HG02885 (cell line): Measurements from ENCODE around the gene IL17REL.

Source experiments
- ATAC-seq: cut with Tn5 transposase; IDR thresholded peaks from one replicate; pipeline ENCODE4 v1.9.1; 2021; ENCODE audit warnings: mild to moderate bottlenecking; ENCODE audit not compliant: unreplicated experiment, poor library complexity

IL17REL gene

GRCh38 chr22:50027639-50028537 is 15.3 kb upstream of the IL17REL start:
- no peak for ATAC-seq

- ATAC-seq = no peak
Observed at GRCh38 chr22:50025993-50026392, 13.4 kb upstream of the IL17REL start.

DNA sequence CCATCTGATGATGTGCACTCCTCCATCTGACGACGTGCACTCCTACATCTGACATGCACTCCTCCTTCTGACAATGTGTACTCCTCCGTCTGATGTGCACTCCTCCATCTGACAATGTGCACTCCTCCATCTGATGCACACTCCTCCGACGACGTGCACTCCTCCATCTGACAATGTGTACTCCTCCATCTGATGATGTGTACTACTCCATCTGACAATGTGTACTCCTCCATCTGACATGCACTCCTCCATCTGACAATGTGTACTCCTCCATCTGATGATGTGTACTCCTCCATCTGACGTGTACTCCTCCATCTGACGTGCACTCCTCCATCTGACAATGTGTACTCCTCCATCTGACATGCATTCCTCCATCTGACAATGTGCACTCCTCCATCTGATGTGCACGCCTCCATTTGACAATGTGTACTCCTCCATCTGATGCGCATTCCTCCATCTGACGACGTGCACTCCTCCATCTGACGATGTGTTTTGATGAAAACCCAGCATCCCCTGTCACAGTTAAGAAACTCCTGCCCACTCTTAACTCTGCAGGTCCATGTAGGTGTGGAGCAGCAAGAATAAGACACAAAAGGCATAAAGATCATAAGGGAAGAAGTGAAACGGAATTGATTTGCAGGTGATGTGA is 9.7 kb upstream of the IL17REL start:
- ATAC-seq = no peak

- ATAC-seq = no peak
Observed at GRCh38 chr22:50020606-50021005, 8.0 kb upstream of the IL17REL start.

DNA sequence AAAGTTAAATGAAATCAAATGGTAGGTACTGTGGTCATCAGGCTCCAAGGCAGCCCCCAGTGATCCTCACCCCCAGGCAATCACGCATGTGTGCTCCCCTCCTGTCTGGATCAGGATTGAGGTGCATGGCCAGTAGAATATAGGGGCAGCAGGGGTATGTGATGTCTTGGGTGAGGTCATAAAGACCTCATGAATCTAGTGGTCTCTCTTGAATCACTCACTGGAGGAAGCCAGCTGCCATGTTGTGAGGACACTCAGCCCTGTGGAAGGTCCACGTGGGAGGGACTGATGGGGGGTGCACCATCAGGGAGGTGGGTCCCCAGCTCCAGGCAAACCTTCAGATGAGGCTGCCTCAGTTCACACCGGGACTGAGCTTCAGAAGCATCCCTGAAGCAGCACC is 6.8 kb upstream of the IL17REL start:
- no peak for ATAC-seq

- no peak for ATAC-seq
Observed at GRCh38 chr22:50018608-50019285, 6.2 kb upstream of the IL17REL start.

- ATAC-seq = no peak
Observed at GRCh38 chr22:50017701-50018224, 5.2 kb upstream of the IL17REL start.

- no peak for ATAC-seq
Observed at GRCh38 chr22:50016988-50017700, 4.6 kb upstream of the IL17REL start.

GRCh38 chr22:50016308-50016987 is 3.9 kb upstream of the IL17REL start:
- no peak for ATAC-seq

- no peak for ATAC-seq
Observed at GRCh38 chr22:50015451-50016307, 3.1 kb upstream of the IL17REL start.

GRCh38 chr22:50014655-50015401 is 2.3 kb upstream of the IL17REL start:
- no peak for ATAC-seq

- ATAC-seq = no peak
Observed at GRCh38 chr22:50014053-50014501, 1.5 kb upstream of the IL17REL start.

DNA sequence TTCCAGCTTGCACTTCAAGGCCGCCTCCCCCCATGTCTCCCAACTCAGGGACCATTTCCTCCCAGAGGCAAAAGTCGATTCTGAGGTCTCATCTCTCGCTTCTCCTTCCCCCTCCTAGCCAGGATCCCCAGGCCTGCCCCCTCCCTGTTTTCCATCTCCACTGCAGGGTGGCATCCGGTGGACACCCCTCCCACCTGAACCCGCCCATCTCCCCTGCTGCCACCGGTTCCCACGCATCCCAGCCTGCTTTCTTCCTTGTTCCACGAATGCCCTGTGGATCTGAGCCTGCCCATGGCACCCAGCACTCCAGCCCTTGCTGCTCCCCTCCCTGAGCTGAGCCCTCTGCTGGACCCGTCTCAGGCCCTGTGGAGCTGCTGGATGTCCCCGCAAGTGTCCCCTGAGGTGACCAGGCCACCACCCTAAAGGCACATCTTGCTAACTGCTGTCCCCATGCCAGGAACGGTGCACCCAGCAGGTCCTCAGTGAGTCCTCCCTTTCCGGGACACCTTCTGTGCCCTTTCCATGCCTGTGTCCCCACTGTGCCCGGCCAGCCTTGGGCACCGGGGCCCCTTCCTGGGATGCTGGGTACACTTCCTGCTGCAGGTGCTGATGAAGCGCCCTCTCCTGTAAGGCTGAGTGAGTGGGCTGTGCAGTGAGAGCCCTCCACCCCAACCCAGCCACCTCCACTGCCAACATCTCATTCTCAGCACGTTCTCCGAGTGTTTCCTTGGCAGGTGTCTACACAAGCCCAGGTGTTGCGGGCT is 936 bp downstream of the IL17REL start:
- ATAC-seq = no peak

- ATAC-seq = no peak
Observed at GRCh38 chr22:50010676-50011446, 1.7 kb downstream of the IL17REL start.

GRCh38 chr22:50009765-50010675 is 2.5 kb downstream of the IL17REL start:
- ATAC-seq = no peak

DNA sequence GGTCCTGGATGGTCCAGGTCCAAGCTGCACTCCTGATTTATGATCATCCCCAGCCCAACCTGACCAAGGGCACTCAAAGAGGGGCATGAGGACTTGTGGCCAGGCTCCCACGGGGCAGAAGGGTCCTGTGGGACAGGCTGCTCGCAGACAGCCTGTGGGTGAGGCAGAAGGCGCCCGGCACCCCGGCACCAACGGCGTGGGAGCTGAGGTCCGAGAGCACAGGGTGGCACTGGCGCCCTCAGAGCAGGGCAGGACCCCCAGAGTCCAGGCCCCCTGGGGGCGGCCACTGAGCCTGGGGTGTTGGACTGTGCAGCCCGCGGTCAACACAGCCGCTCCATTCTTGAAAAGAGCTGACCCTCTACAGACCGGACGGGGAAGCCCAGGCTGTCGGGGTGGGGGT is 3.3 kb downstream of the IL17REL start:
- ATAC-seq = no peak
